GM23248 (cell line): ENCODE results near the gene IKBIP.

Experiments used
- EZH2 ChIP-seq: fragments of 200-600 bp; sonication (generic); IDR thresholded peaks from 2 replicates; pipeline ENCODE4 v1.6.1; 2018; ENCODE audit warnings: antibody characterized with exemption, mild to moderate bottlenecking; ENCODE audit not compliant: insufficient read depth, poor library complexity, severe bottlenecking
- EZH2phosphoT487 ChIP-seq: fragments of 200-600 bp; sonication (generic); IDR thresholded peaks from 2 replicates; pipeline ENCODE4 v1.6.1; 2018; ENCODE audit warnings: antibody characterized with exemption, moderate library complexity, mild to moderate bottlenecking, low read depth; ENCODE audit not compliant: insufficient read depth

DNA sequence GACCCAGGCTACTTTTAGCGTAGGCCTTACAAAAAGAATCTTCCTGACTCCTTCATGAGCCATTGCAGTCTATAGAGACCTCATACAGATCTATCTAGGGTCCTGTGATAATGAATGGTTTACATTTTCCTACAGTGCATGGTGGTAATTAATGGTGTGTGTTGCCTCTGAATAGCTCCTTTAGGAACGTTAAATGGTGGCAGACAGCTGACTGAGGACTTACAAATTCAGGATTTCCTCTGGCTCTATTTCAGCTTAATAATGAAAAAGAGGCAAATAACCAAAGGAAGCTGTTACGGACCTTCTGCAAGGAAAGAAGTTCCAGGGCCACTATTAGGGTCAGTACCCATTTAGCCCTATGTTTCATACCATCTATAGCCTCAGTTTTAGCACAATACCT, 5.1 kb downstream of the IKBIP start:
- TF ChIP-seq EZH2 (no peak), EZH2phosphoT487 (no peak)
